ENCODE data around the gene NDUFS7.
A peak's percentile ranks its signal among the peaks of the same experiment; 100 is the strongest.

Gene NDUFS7

DNA sequence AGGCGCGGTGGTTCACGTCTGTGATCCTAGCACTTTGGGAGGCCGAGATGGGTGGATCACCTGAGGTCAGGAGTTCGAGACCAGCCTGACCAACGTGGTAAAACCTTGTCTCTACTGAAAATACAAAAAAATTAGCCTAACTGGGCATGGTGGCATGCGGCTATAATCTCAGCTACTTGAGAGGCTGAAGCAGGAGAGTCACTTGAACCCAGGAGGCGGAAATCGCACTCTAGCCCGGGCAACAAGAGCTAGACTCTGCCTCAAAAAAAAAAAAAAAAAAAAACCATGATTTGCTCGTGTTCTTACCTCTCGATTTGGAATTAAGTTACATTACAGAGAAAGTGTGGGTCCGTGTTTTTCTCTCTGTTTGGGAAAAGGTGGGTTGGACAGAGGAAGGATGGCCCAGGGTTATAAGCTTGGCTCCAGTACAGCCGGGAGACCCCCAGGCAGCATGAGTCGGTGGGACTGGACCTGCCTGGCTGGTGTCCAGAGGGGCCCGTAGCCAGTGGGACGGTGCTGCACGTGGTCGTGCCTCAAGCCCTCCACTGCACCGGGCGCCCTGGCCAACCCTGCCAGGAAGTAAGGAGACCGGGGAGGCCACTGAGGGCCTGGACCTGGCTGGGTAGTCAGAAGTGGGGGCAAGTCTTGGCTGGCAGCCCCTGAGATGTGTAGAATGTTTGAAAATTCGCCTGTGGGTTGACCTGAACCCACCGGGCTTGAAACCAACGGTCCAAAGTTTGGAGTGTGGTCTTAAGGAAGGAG, 58.2 kb downstream of the NDUFS7 start:
- FAIRE-seq (no peak), DNase-seq (ENCODE audit: insufficient read length) (no peak)
- TF ChIP-seq TAF1 (IDR thresholded peaks at IDR 0.05; ENCODE audit: borderline replicate concordance, low read depth, low read length) (no peak), POLR2A (IDR thresholded peaks at IDR 0.05; ENCODE audit: low read depth, low read length) (peak; percentile 12; the same call in 1 of the 2 replicates)
